Smooth muscle cell (in vitro differentiated cells): Measurements from ENCODE around the gene ACAT1. TPM values are rescaled to one million over a fixed set of nuclear protein-coding genes. Genes with fewer than 3 reads are reported as not detected.

Experiments used
- DNase-seq: peaks from one replicate; lab custom pipeline; 2025; ENCODE audit not compliant: unreplicated experiment; lab: John Stamatoyannopoulos, UW
- H2AFZ ChIP-seq: fragments of 200-600 bp; sonication (generic); 2 replicates; pipeline ENCODE4 v1.6.0; 2016; ENCODE audit warnings: antibody characterized with exemption, low read depth, mild to moderate bottlenecking
- H3F3A ChIP-seq: fragments of 200-600 bp; sonication (generic); 2 replicates; pipeline ENCODE4 v1.6.0; 2017; ENCODE audit warnings: antibody characterized with exemption, low read depth
- H3K27ac ChIP-seq: fragments of 200-600 bp; sonication (generic); 2 replicates; pipeline ENCODE4 v1.5.1; 2016; ENCODE audit warnings: low read depth, mild to moderate bottlenecking
- H3K27me3 ChIP-seq: fragments of 200-600 bp; sonication (generic); 2 replicates; pipeline ENCODE4 v1.6.1; 2016; ENCODE audit warnings: low read depth, mild to moderate bottlenecking
- H3K36me3 ChIP-seq: fragments of 200-600 bp; sonication (generic); 2 replicates; pipeline ENCODE4 v1.5.1; 2016; ENCODE audit warnings: low read depth
- H3K4me1 ChIP-seq: fragments of 200-600 bp; sonication (generic); 2 replicates; pipeline ENCODE4 v1.5.1; 2016; ENCODE audit warnings: low read depth
- H3K4me2 ChIP-seq: fragments of 200-600 bp; sonication (generic); 2 replicates; pipeline ENCODE4 v1.6.0; 2016; ENCODE audit warnings: mild to moderate bottlenecking
- H3K4me3 ChIP-seq: fragments of 200-600 bp; sonication (generic); 2 replicates; pipeline ENCODE4 v1.5.1; 2016; ENCODE audit warnings: mild to moderate bottlenecking
- H3K79me2 ChIP-seq: fragments of 200-600 bp; sonication (generic); 2 replicates; pipeline ENCODE4 v1.6.0; 2016; ENCODE audit warnings: low read depth, mild to moderate bottlenecking
- H3K9ac ChIP-seq: fragments of 200-600 bp; sonication (generic); 2 replicates; pipeline ENCODE4 v1.6.0; 2016; ENCODE audit warnings: low read depth
- H3K9me3 ChIP-seq: fragments of 200-600 bp; sonication (generic); replicated peaks from 2 replicates; pipeline ENCODE4 v1.5.1; 2016; ENCODE audit warnings: low read depth
- H4K20me1 ChIP-seq: fragments of 200-600 bp; sonication (generic); 2 replicates; pipeline ENCODE4 v1.6.0; 2016; ENCODE audit warnings: low read depth
- CTCF ChIP-seq: fragments of 200-600 bp; sonication (generic); IDR thresholded peaks from 2 replicates; pipeline ENCODE4 v1.5.1; 2017; ENCODE audit warnings: borderline replicate concordance, mild to moderate bottlenecking, antibody characterized with exemption; ENCODE audit not compliant: insufficient read depth, poor library complexity, severe bottlenecking
- WGBS: methylation state at CpG from one replicate; pipeline ENCODE4 v1.1.7; 2016; ENCODE audit warnings: low lambda C conversion rate; 5-methylcytosine and 5-hydroxymethylcytosine counted together
- polyA plus RNA-seq: library from polyadenylated mRNA; unstranded; fragments of >200 nt; fragmentation: Nextera tagmentation; extraction: Ambion mirVana; gene quantifications from 2 replicates; pipeline ENCODE4 v1.2.1, GENCODE V29; 2016
- total RNA-seq: library from RNA; depleted of rRNA; stranded (reverse); fragments of >200 nt; gene quantifications from 2 replicates; pipeline ENCODE4 v1.2.3, GENCODE V29; 2014

ACAT1 gene
- 63.2 and 78.7 TPM in 2 replicates for total RNA-seq
- polyA plus RNA-seq, result 25.1 and 28.8 TPM in 2 replicates

GRCh38 chr11:108121274-108122155 is at the start of gene ACAT1:
TSS of gene ACAT1 (plus strand) at chr11:108121567. CDS start at chr11:108121607, 40 bp downstream.
- H3K4me1 ChIP-seq, result peaks cover 7% of the 10 kb centered on the region
- peak within 1 kb of the TSS; percentile 65 for H3K9ac ChIP-seq
- no peak within 1 kb of the TSS for H3K27ac ChIP-seq
- H3K79me2 ChIP-seq, result peaks cover 13% of the 10 kb centered on the region
- TF ChIP-seq CTCF, result no peak
- H3K4me3 ChIP-seq, result peak within 1 kb of the TSS; percentile 74
- peak; percentile 78 for DNase-seq
- peak within 1 kb of the TSS; percentile 92 for H3K4me2 ChIP-seq
- H3K9me3 ChIP-seq, result no peaks in the 10 kb centered on the region
- H4K20me1 ChIP-seq, result peaks cover 3% of the 10 kb centered on the region
- no peaks in the 10 kb centered on the region for H3F3A ChIP-seq
- H2AFZ ChIP-seq, result peak within 1 kb of the TSS; percentile 78
- no peaks in the 10 kb centered on the region for H3K27me3 ChIP-seq
- H3K36me3 ChIP-seq, result no peaks in the 10 kb centered on the region
- 2% methylated on average over 65 of the region's 73 CpGs for WGBS

- no peak overlapping the region for H3K4me3 ChIP-seq
- H3K27me3 ChIP-seq, result no peaks in the 10 kb centered on the region
- peaks cover 6% of the 10 kb centered on the region for H3K79me2 ChIP-seq
- H3K4me2 ChIP-seq, result no peak overlapping the region
- peaks cover 15% of the 10 kb centered on the region for H3K36me3 ChIP-seq
- H3K4me1 ChIP-seq, result no peaks in the 10 kb centered on the region
- H3F3A ChIP-seq, result no peaks in the 10 kb centered on the region
- TF ChIP-seq CTCF, result no peak
- WGBS, result 100% methylated on average over 1 of the region's 1 CpG
- H3K27ac ChIP-seq, result no peak overlapping the region
- no peak for DNase-seq
- no peak overlapping the region for H3K9ac ChIP-seq
- H2AFZ ChIP-seq, result no peak overlapping the region
- H4K20me1 ChIP-seq, result peaks cover 4% of the 10 kb centered on the region
- H3K9me3 ChIP-seq, result no peaks in the 10 kb centered on the region
Measured at GRCh38 chr11:108084811-108085210, 36.6 kb upstream of the ACAT1 start.

GRCh38 chr11:108085672-108086071 is 35.7 kb upstream of the ACAT1 start:
- DNase-seq, result no peak
- no peaks in the 10 kb centered on the region for H3F3A ChIP-seq
- no peaks in the 10 kb centered on the region for H3K9me3 ChIP-seq
- H3K36me3 ChIP-seq, result peaks cover 15% of the 10 kb centered on the region
- 100% methylated on average over 2 of the region's 2 CpGs for WGBS
- H3K9ac ChIP-seq, result no peak overlapping the region
- H3K4me1 ChIP-seq, result no peaks in the 10 kb centered on the region
- no peak overlapping the region for H3K4me3 ChIP-seq
- TF ChIP-seq CTCF, result no peak
- H2AFZ ChIP-seq, result no peak overlapping the region
- peaks cover 4% of the 10 kb centered on the region for H4K20me1 ChIP-seq
- no peak overlapping the region for H3K4me2 ChIP-seq
- no peaks in the 10 kb centered on the region for H3K27me3 ChIP-seq
- H3K27ac ChIP-seq, result no peak overlapping the region
- peaks cover 6% of the 10 kb centered on the region for H3K79me2 ChIP-seq
